Epithelial cell of esophagus (primary cell): ENCODE data around the gene CA14.

Source experiments
- DNase-seq: peaks from one replicate; pipeline ENCODE4 v3.0.0; 2010; ENCODE audit warnings: low read depth
- H3K4me3 ChIP-seq: 2 replicates; pipeline ENCODE4 v1.5.1; 2011; ENCODE audit warnings: mild to moderate bottlenecking, low read length, control low read depth
- TF ChIP-seq, protein P1 (sequence below): IDR thresholded peaks from 2 replicates; pipeline ENCODE4 v1.5.1; 2011; ENCODE audit warnings: low read depth, mild to moderate bottlenecking, low read length, control low read depth, inconsistent platforms; ENCODE audit not compliant: insufficient read depth; ENCODE audit errors: missing control alignments

The CA14 gene

DNA sequence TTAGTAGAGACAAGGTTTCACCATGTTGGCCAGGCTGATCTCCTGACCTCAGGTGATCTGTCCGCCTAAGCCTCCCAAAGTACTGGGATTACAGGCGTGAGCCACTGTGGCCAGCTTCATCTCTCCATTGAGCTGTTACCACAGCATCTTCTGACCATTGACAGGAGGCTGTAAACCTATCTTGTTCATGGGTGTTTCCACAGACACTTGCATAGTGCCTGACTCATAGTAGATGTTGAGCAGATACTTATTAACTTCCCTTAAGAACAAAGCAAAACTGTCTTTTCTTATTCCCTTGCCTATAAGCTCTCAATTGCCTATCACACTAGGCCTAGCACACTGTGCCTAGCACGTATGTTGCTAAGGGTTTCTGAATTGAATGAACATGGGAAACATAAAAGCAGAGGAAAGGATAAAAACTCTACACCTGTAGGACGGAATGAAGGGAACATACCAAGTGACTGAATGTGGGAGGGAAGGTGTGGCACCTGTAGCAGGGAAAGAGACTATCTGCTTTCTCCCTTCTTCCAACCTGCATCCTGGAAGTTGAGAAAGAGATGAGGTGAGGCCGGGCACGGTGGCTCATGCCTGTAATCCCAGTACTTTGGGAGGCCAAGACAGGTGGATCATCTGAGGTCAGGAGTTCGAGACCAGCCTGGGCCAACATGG is 13.9 kb downstream of the CA14 start:
- TF ChIP-seq, protein P1, sequence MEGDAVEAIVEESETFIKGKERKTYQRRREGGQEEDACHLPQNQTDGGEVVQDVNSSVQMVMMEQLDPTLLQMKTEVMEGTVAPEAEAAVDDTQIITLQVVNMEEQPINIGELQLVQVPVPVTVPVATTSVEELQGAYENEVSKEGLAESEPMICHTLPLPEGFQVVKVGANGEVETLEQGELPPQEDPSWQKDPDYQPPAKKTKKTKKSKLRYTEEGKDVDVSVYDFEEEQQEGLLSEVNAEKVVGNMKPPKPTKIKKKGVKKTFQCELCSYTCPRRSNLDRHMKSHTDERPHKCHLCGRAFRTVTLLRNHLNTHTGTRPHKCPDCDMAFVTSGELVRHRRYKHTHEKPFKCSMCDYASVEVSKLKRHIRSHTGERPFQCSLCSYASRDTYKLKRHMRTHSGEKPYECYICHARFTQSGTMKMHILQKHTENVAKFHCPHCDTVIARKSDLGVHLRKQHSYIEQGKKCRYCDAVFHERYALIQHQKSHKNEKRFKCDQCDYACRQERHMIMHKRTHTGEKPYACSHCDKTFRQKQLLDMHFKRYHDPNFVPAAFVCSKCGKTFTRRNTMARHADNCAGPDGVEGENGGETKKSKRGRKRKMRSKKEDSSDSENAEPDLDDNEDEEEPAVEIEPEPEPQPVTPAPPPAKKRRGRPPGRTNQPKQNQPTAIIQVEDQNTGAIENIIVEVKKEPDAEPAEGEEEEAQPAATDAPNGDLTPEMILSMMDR, result no peak
- DNase-seq, result peak; percentile 32
- H3K4me3 ChIP-seq, result no peak overlapping the region

DNA sequence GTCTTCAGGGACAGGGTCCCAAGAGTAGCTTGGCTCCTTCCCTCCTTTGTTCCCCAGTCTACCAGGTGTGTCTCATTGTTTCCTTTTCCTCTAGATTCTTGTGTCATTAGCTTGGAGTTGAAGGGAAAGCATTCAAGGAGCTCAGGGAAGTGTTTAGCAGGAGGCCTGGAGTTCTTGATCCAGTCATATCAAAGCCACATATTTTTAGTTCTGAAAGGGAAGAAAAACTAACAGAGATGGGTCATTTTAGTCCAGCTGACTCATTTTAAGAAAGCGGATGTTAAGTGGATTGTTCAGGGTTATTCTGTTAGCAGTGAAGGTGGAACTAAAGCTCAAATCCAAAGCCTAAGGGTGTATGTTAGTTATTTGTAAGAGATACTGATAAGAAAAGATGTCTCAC is 15.7 kb downstream of the CA14 start:
- DNase-seq, result no peak
- H3K4me3 ChIP-seq, result no peak overlapping the region
- TF ChIP-seq, protein P1, result no peak

DNA sequence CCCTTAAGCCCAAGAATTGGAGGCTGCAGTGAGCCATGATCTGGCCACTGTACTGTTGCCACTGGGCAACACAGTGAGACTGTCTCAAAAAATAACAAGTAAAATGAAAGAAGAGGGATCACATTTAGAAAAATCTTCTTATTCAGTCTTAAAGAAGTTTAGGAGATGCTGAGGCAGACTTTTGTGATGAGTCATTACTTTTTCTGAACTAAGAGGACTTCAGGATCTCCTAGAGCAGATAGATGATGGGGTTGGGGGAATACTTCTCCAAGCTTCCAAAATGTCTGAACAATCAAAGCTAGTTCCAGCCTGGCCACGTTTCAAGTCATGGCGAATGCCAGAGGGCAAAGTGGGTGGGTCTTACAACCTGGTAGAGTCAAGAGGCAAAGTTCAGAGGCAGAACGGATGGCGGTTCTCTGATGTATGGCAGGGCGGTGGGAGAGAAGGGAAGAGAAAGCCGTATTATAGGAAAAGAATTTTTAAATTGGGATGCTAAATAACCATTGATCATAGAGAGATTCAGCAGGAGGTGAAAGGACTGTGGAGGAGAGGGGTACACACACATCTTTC is 22.6 kb downstream of the CA14 start:
- TF ChIP-seq, protein P1, result no peak
- no peak overlapping the region for H3K4me3 ChIP-seq
- no peak for DNase-seq

DNA sequence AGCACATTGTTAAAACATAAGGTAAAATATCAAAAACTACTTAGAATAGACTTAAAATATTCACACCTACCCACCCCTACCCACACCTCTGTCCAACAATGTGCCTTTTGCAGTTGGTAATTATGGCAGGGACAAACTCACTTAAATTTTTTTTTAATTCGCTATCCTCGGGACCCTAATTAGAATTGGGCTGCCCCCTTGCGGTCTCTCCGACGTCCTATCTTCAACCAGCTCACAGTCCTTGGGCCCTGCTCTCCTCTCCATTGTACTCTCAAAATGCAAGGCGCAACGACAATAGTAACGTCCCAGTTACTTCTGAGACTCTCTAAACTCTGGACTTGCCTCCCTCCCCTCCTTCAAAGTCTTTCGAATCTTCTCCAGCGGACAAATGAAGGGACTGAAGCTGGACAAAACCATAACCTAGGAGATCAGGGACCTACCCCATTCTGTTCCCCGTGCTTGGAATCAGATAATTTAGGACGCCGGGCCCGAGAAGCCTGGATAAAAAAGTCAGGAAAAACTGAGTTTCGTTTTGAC is 23.7 kb downstream of the CA14 start:
- DNase-seq, result peak; percentile 75
- TF ChIP-seq, protein P1, result peak; percentile 73
- H3K4me3 ChIP-seq, result peak overlapping the region; percentile 68

DNA sequence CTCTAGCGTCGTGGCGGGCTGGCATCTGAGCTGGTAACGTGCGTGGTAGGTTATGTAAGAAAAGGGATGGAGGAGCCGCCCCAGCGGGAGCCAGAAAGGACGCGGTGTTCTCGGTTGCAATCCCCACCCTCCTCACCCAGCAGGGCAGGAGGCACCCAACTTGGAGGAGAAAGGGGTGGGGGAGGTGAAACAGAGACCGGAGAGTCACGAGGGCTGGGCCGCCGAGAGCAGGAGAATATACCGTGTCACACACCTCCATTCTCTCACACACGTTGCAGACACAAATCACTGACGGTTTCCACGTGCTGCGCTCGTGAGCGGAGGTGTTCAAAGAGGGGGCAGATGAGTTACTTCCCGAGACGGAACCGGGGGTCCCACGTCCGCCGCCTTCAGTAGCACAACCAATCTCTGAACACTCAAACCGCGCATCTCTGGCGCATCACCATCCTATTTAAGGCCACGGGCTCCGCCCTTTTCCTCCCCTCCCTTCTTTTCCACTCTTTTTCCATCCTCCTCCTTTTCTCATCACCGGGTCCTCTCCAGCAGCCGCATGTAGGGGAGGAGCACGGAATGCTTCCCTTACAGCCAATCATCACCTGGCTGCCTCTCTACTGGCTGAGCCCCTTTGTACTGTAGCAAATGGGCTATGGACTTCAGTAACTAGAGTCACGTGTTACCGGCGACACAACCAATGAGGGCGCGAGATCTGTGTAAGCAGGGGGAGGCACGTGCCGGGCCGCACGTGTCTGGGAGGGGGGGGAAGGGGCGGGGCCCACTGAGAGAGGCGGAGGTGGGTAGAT is 24.4 kb downstream of the CA14 start, which contains the start of gene CIART:
TSS of gene CIART (plus strand) at position 797 of the 800 bp plus-strand sequence. CDS start 714 bp downstream, outside the sequence.
- TF ChIP-seq, protein P1, result no peak
- peak within 1 kb of the TSS; percentile 78 for H3K4me3 ChIP-seq
- peak; percentile 100 for DNase-seq

DNA sequence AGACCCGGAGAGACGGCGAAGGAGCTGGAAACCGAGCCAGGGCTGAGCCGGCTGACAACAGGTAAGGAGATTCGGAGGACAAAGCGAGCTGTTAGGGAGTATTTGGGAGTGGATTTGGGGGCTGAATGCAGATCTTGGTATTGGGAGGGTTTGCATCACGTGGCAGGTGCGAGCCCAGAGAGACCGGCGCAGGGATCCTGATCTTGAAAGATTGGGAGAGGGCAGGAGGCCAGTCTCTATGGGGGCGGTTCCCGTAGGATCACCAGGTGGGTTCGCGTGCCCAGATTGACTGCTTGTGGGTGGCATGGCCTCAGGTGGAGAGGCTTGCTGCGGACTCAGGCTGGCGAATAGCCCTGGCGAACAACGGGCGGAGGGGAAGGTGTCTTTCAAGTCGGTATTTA is 25.0 kb downstream of the CA14 start:
- TF ChIP-seq, protein P1, result no peak
- DNase-seq, result no peak
- peak overlapping the region; percentile 78 for H3K4me3 ChIP-seq
